Gastroesophageal sphincter (tissue), 3 donors: Measurements from ENCODE around the gene ARID1B.

ENCODE experiments used
- CTCF ChIP-seq, 4 experiments: fragments of 200-600 bp in 2 of 4; fragments of 450-650 bp in 2 of 4; sonication (generic) in 1 of 4; IDR thresholded peaks; one replicate each; pipeline ENCODE4 v1.5.1; 2017 to 2019; ENCODE audit warnings: antibody characterized with exemption in 4 of 4, mild to moderate bottlenecking in 2 of 4, moderate library complexity in 2 of 4
- POLR2A ChIP-seq, 2 donors: fragments of 450-650 bp; IDR thresholded peaks; one replicate each; pipeline ENCODE4 v1.6.1; 2017; ENCODE audit warnings: antibody characterized with exemption in 2 of 2, mild to moderate bottlenecking in 2 of 2, moderate library complexity in 1 of 2

DNA sequence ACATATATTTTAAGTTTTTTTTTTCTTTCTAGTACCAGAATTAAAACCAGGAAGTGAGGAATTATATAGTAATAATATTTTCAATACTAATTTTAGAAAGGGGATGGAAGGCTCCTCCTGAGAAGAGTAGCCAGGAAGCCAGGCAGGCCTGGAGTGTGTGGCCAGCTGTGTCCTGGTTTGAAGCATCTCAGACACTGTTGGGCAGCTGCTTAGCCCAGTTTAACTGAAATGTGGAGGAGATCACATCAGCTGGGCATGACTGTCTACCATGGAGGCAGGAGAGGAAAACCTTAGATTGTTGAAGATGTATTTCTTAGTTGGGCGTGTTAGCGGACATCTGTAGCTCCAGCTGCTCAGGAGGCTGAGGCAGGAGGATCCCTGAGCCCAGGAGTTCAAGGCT is 142.2 kb downstream of the ARID1B start:
- TF ChIP-seq POLR2A (IDR thresholded peaks at IDR 0.05) (no peak), CTCF (IDR thresholded peaks at IDR 0.05) (no peak)
